GM12878 (cell line): ENCODE data around the gene DNAJB11. TPM values are rescaled to one million over a fixed set of nuclear protein-coding genes. Genes with fewer than 3 reads are reported as not detected.

Source experiments
- ATAC-seq: fragments of 200-7000 bp; cut with Tn5 transposase; 3 replicates; pipeline ENCODE4 v1.9.1; 2020; ENCODE audit warnings: mild to moderate bottlenecking, moderate library complexity
- BruUV-seq: library from RNA; stranded (reverse); fragments of 400-500 nt; replicated peaks from 2 replicates; lab custom pipeline; 2021; lab: Mats Ljungman, UMichigan
- CTCF ChIA-PET: fragments of 300-600 bp; sonication (Branson Sonifier 250); formaldehyde crosslinking; extraction: SDS; loops from one replicate; lab custom pipeline; 2021; ENCODE audit warnings: inconsistent platforms; lab: Yijun Ruan, JAX
- POLR2A ChIA-PET: fragments of 350-600 bp; formaldehyde crosslinking; extraction: SDS; loops from one replicate; lab custom pipeline; 2021; ENCODE audit warnings: inconsistent platforms; lab: Charles Lee
- RAD21 ChIA-PET: fragments of 300-600 bp; sonication (Branson Sonifier 250); formaldehyde crosslinking; loops from one replicate; lab custom pipeline; 2023; ENCODE audit warnings: antibody characterized with exemption; ENCODE audit not compliant: unreplicated experiment; lab: Charles Lee
- SMC1A ChIA-PET: fragments of 300-600 bp; sonication (Branson Sonifier 250); formaldehyde crosslinking; loops from one replicate; lab custom pipeline; 2023; ENCODE audit not compliant: unreplicated experiment, uncharacterized antibody; lab: Charles Lee
- DNase-seq: peaks from one replicate; pipeline ENCODE4 v3.0.0-alpha.2; 2011; ENCODE audit warnings: low read depth, low spot score
- FAIRE-seq: peaks from 3 replicates; lab custom pipeline; 2011; peaks lifted over from hg19 to GRCh38; lab: Jason Lieb, UNC
- H2AFZ ChIP-seq: 2 replicates; pipeline ENCODE4 v1.6.0; 2011; ENCODE audit warnings: low read depth, low read length, control low read depth; ENCODE audit not compliant: control insufficient read depth
- H3K27ac ChIP-seq: 2 replicates; pipeline ENCODE4 v1.5.1; 2011; ENCODE audit warnings: control low read depth; ENCODE audit not compliant: control insufficient read depth, insufficient read depth
- H3K27me3 ChIP-seq, 2 experiments: replicated peaks in 1 of 2; 2 replicates each; pipeline versions ENCODE4 v1.6.0 to v1.6.1; 2011; ENCODE audit warnings: low read length in 1 of 2; ENCODE audit not compliant: control insufficient read depth in 2 of 2, insufficient read depth in 2 of 2
- H3K36me3 ChIP-seq, 2 experiments: 2 replicates each; pipeline ENCODE4 v1.5.1; 2011; ENCODE audit warnings: low read length in 1 of 2; ENCODE audit not compliant: control insufficient read depth in 2 of 2, insufficient read depth in 2 of 2
- H3K4me1 ChIP-seq: 2 replicates; pipeline ENCODE4 v1.6.1; 2011; ENCODE audit warnings: mild to moderate bottlenecking, low read length, moderate library complexity, mixed read lengths; ENCODE audit not compliant: control insufficient read depth, insufficient read depth
- H3K4me2 ChIP-seq: 2 replicates; pipeline ENCODE4 v1.6.0; 2011; ENCODE audit warnings: control low read depth; ENCODE audit not compliant: control insufficient read depth, insufficient read depth
- H3K4me3 ChIP-seq: fragments of 200-600 bp; sonication (generic); 2 replicates; pipeline ENCODE4 v1.5.1; 2016
- H3K79me2 ChIP-seq: 2 replicates; pipeline ENCODE4 v1.6.0; 2011; ENCODE audit warnings: low read length; ENCODE audit not compliant: control insufficient read depth, insufficient read depth
- H3K9ac ChIP-seq: 2 replicates; pipeline ENCODE4 v1.8.0; 2011; ENCODE audit warnings: low read length, control low read depth, mixed read lengths; ENCODE audit not compliant: control insufficient read depth, insufficient read depth
- H3K9me3 ChIP-seq: replicated peaks from 3 replicates; pipeline ENCODE4 v1.5.1; 2011; ENCODE audit warnings: mild to moderate bottlenecking, low read length; ENCODE audit not compliant: control insufficient read depth, insufficient read depth
- H4K20me1 ChIP-seq: 2 replicates; pipeline ENCODE4 v1.6.0; 2011; ENCODE audit not compliant: control insufficient read depth, insufficient read depth
- E2F4 ChIP-seq: IDR thresholded peaks from 2 replicates; pipeline ENCODE4 v1.6.1; 2012; ENCODE audit warnings: low read depth, low read length, improper control_type of control experiment
- ESRRA ChIP-seq: IDR thresholded peaks from 2 replicates; pipeline ENCODE4 v1.6.1; 2012; ENCODE audit warnings: mild to moderate bottlenecking, low read length, improper control_type of control experiment
- MEF2B ChIP-seq: fragments of 450-650 bp; IDR thresholded peaks from 2 replicates; pipeline ENCODE4 v1.6.1; 2018; ENCODE audit warnings: mild to moderate bottlenecking, moderate library complexity; ENCODE audit not compliant: partially characterized antibody, poor library complexity, severe bottlenecking
- POLR2AphosphoS5 ChIP-seq: IDR thresholded peaks from 2 replicates; pipeline ENCODE4 v1.6.1; 2011; ENCODE audit warnings: mild to moderate bottlenecking, low read length, inconsistent platforms
- RB1 ChIP-seq: fragments of 450-650 bp; formaldehyde crosslinking; IDR thresholded peaks from 2 replicates; pipeline ENCODE4 v1.6.1; 2017; ENCODE audit warnings: mild to moderate bottlenecking, borderline replicate concordance
- SMAD1 ChIP-seq: fragments of 450-650 bp; IDR thresholded peaks from 2 replicates; pipeline ENCODE4 v1.6.1; 2018; ENCODE audit warnings: mild to moderate bottlenecking, low read depth; ENCODE audit not compliant: partially characterized antibody
- SUZ12 ChIP-seq: fragments of 200-600 bp; sonication (generic); IDR thresholded peaks from one replicate; pipeline ENCODE4 v1.6.1; 2018; ENCODE audit warnings: antibody characterized with exemption, mild to moderate bottlenecking; ENCODE audit not compliant: unreplicated experiment
- TBL1XR1 ChIP-seq: IDR thresholded peaks from 2 replicates; pipeline ENCODE4 v1.6.1; 2012; ENCODE audit warnings: low read depth, low read length, improper control_type of control experiment
- WGBS: methylation state at CpG from one replicate; pipeline ENCODE4 v1.1.6; 2016; ENCODE audit warnings: low lambda C conversion rate; ENCODE audit not compliant: insufficient replicate concordance, insufficient coverage; ENCODE audit errors: missing lambda C conversion rate; 5-methylcytosine and 5-hydroxymethylcytosine counted together
- in situ Hi-C: fragments of 300-500 bp; cut with MboI; formaldehyde crosslinking; loops from 9 replicates; pipeline ENCODE4 v1.14.3; 2018; ENCODE audit warnings: mixed read lengths
- intact Hi-C: fragments of 100-400 bp; cut with micrococcal nuclease; formaldehyde crosslinking; loops from one replicate; pipeline ENCODE4 v1.14.2; 2022; ENCODE audit not compliant: unreplicated experiment
- polyA plus RNA-seq, 11 experiments: library from polyadenylated mRNA; depleted of rRNA in 4 of 11; unstranded in 6 of 11; stranded (reverse) in 5 of 11; fragments of >200 nt; fragmentation: Nextera tagmentation in 4 of 11; fragmentation: Illumina TruSeq in 1 of 11; extraction: Ambion mirVana in 4 of 11; extraction: Trizol in 1 of 11; gene quantifications; 1 replicate in 1 of 11; 2 replicates in 10 of 11; pipeline versions ENCODE4 v1.2.1 to v1.2.3, GENCODE V29; 2011 to 2016; ENCODE audit warnings: inconsistent platforms in 2 of 11, missing spikeins in 2 of 11, low read depth in 1 of 11
- total RNA-seq, 4 experiments: library from RNA; depleted of rRNA in 3 of 4; stranded (reverse); fragments of >200 nt in 3 of 4; fragmentation: Illumina TruSeq in 1 of 4; extraction: Trizol in 1 of 4; gene quantifications; 2 replicates each; pipeline versions ENCODE4 v1.2.1 to v1.2.3, GENCODE V29; 2013 to 2021
- TF ChIP-seq, protein P1 (sequence below): fragments of 450-650 bp; IDR thresholded peaks from 2 replicates; pipeline ENCODE4 v1.6.1; 2017; ENCODE audit warnings: mild to moderate bottlenecking, moderate library complexity

DNAJB11 gene
- total and polyA plus RNA-seq, 10 of the 15 experiments (the other 5 are each of a cell fraction or from before 2014, with no cell fraction given), result 16.2 to 135 (median 57.8) TPM

DNA sequence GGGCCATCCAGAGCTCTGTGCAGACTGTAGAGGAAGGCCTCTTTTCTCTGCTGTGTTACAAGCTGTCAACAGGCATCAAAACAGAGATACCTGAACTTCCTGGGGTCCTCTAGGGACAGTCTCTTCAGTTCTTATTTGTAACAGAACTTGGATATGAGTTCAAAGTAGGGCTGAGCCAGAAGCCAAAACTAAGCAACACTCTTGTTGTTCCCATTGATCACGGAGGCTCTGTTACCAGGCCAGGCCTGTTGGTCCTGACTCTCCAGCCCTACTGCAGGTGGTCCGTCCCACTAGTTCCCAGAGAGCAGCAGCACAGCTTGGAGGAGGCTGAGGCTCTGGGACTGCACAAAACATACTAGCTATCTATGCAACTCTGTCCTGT lies 29.3 kb downstream of the DNAJB11 start (continued):
- TF ChIP-seq, protein P1, sequence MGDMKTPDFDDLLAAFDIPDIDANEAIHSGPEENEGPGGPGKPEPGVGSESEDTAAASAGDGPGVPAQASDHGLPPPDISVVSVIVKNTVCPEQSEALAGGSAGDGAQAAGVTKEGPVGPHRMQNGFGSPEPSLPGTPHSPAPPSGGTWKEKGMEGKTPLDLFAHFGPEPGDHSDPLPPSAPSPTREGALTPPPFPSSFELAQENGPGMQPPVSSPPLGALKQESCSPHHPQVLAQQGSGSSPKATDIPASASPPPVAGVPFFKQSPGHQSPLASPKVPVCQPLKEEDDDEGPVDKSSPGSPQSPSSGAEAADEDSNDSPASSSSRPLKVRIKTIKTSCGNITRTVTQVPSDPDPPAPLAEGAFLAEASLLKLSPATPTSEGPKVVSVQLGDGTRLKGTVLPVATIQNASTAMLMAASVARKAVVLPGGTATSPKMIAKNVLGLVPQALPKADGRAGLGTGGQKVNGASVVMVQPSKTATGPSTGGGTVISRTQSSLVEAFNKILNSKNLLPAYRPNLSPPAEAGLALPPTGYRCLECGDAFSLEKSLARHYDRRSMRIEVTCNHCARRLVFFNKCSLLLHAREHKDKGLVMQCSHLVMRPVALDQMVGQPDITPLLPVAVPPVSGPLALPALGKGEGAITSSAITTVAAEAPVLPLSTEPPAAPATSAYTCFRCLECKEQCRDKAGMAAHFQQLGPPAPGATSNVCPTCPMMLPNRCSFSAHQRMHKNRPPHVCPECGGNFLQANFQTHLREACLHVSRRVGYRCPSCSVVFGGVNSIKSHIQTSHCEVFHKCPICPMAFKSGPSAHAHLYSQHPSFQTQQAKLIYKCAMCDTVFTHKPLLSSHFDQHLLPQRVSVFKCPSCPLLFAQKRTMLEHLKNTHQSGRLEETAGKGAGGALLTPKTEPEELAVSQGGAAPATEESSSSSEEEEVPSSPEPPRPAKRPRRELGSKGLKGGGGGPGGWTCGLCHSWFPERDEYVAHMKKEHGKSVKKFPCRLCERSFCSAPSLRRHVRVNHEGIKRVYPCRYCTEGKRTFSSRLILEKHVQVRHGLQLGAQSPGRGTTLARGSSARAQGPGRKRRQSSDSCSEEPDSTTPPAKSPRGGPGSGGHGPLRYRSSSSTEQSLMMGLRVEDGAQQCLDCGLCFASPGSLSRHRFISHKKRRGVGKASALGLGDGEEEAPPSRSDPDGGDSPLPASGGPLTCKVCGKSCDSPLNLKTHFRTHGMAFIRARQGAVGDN, result no peak
- TF ChIP-seq SUZ12 (no peak), POLR2AphosphoS5 (no peak), E2F4 (no peak)

GRCh38 chr3:186600896-186601295 lies 30.4 kb downstream of the DNAJB11 start:
- TF ChIP-seq ESRRA (no peak), TBL1XR1 (no peak), SMAD1 (no peak), RB1 (no peak), MEF2B (no peak)
- ATAC-seq (no peak), DNase-seq (no peak), FAIRE-seq (no peak)
- 35% methylated on average over 3 of the region's 3 CpGs for WGBS
- ChIA-PET SMC1A (interaction anchor here (1.1 to 2.4 kb wide), 2 partner anchors 14 to 16 kb away, joined by 3 to 6 read pairs; no protein-coding TSS in a partner anchor), CTCF (interaction anchor here (2.8 kb wide), 1 partner anchor 15 kb away, joined by 25 read pairs; no protein-coding TSS in a partner anchor), RAD21 (interaction anchor here (0.6 to 1.7 kb wide), 2 partner anchors 30 to 409 kb away, joined by 3 to 4 read pairs; partner anchors contain the start of gene DNAJB11), POLR2A (interaction anchor here (1.0 kb wide), 1 partner anchor 61 kb away, joined by 5 read pairs; no protein-coding TSS in a partner anchor)
- Histone ChIP-seq H3K9me3 (no peaks in the 10 kb centered on the region), H3K27ac (no peak overlapping the region), H3K79me2 (no peaks in the 10 kb centered on the region), H3K27me3 (no peaks in the 10 kb centered on the region), H3K4me1 (no peaks in the 10 kb centered on the region), H3K4me2 (no peak overlapping the region), H2AFZ (no peak overlapping the region), H3K4me3 (no peak overlapping the region), H3K9ac (no peak overlapping the region), H3K36me3 (no peaks in the 10 kb centered on the region), H4K20me1 (no peaks in the 10 kb centered on the region)
- in situ Hi-C loops, result no loop called here
- no TSS peak for BruUV-seq
- intact Hi-C loops, result no loop called here
